Loucy (cell line): ENCODE data around the gene NCBP1.

Experiments
- H2AFZ ChIP-seq: fragments of 200-600 bp; sonication (generic); 2 replicates; pipeline ENCODE4 v1.6.0; 2016; ENCODE audit warnings: antibody characterized with exemption, mild to moderate bottlenecking, low read length, moderate library complexity
- H3F3A ChIP-seq: fragments of 200-600 bp; 2 replicates; pipeline ENCODE4 v1.6.0; 2016; ENCODE audit warnings: antibody characterized with exemption, low read depth, mild to moderate bottlenecking
- H3K27me3 ChIP-seq: fragments of 200-600 bp; sonication (generic); 2 replicates; pipeline ENCODE4 v1.6.1; 2014; ENCODE audit warnings: low read length, mild to moderate bottlenecking; ENCODE audit not compliant: insufficient read depth, poor library complexity, severe bottlenecking
- H3K36me3 ChIP-seq: fragments of 200-600 bp; sonication (generic); 2 replicates; pipeline ENCODE4 v1.6.1; 2016; ENCODE audit warnings: low read length; ENCODE audit not compliant: insufficient read depth
- H3K4me1 ChIP-seq: fragments of 200-600 bp; sonication (generic); 2 replicates; pipeline ENCODE4 v1.5.1; 2014; ENCODE audit warnings: low read length, mild to moderate bottlenecking; ENCODE audit not compliant: insufficient read depth, poor library complexity, severe bottlenecking
- H3K4me2 ChIP-seq: fragments of 200-600 bp; sonication (generic); 2 replicates; pipeline ENCODE4 v1.6.0; 2014; ENCODE audit warnings: antibody characterized with exemption, low read length, low read depth, mild to moderate bottlenecking; ENCODE audit not compliant: poor library complexity, severe bottlenecking
- H3K4me3 ChIP-seq: fragments of 200-600 bp; sonication (generic); 2 replicates; pipeline ENCODE4 v1.5.1; 2014; ENCODE audit warnings: low read length, mild to moderate bottlenecking, mixed read lengths; ENCODE audit not compliant: poor library complexity, severe bottlenecking
- H3K79me2 ChIP-seq: fragments of 200-600 bp; sonication (generic); 2 replicates; pipeline ENCODE4 v1.6.1; 2014; ENCODE audit warnings: low read length; ENCODE audit not compliant: insufficient read depth
- H3K9ac ChIP-seq: fragments of 200-600 bp; sonication (generic); 2 replicates; pipeline ENCODE4 v1.6.0; 2014; ENCODE audit warnings: mild to moderate bottlenecking, low read depth, low read length, moderate library complexity; ENCODE audit not compliant: poor library complexity, severe bottlenecking
- H3K9me2 ChIP-seq: fragments of 200-600 bp; sonication (generic); replicated peaks from 2 replicates; pipeline ENCODE4 v1.6.1; 2016; ENCODE audit warnings: low read depth, low read length, mixed read lengths
- H3K9me3 ChIP-seq: fragments of 200-600 bp; sonication (generic); 2 replicates; pipeline ENCODE4 v1.6.1; 2014; ENCODE audit warnings: mild to moderate bottlenecking, antibody characterized with exemption, low read length, low read depth; ENCODE audit not compliant: insufficient read depth
- H4K20me1 ChIP-seq: fragments of 200-600 bp; sonication (generic); 2 replicates; pipeline ENCODE4 v1.6.0; 2014; ENCODE audit warnings: antibody characterized with exemption, low read length, mild to moderate bottlenecking; ENCODE audit not compliant: insufficient read depth, poor library complexity, severe bottlenecking
- CTCF ChIP-seq: fragments of 200-600 bp; sonication (generic); conservative IDR thresholded peaks from 2 replicates; pipeline ENCODE4 v1.5.1; 2014; ENCODE audit warnings: mild to moderate bottlenecking, antibody characterized with exemption, low read length
- EZH2phosphoT487 ChIP-seq: fragments of 200-600 bp; IDR thresholded peaks from 2 replicates; pipeline ENCODE4 v1.6.1; 2018; ENCODE audit warnings: antibody characterized with exemption, mild to moderate bottlenecking, moderate library complexity, borderline replicate concordance

The NCBP1 gene

GRCh38 chr9:97632248-97632984 lies 1.2 kb upstream of the NCBP1 start:
- peaks cover 52% of the 10 kb centered on the region for H3K4me1 ChIP-seq
- peak overlapping the region; percentile 88 for H3K9ac ChIP-seq
- H3K36me3 ChIP-seq, result no peaks in the 10 kb centered on the region
- peak overlapping the region; percentile 90 for H3K4me3 ChIP-seq
- peak overlapping the region; percentile 93 for H2AFZ ChIP-seq
- peaks cover 82% of the 10 kb centered on the region for H3K79me2 ChIP-seq
- H4K20me1 ChIP-seq, result peaks cover 32% of the 10 kb centered on the region
- peak overlapping the region; percentile 96 for H3K4me2 ChIP-seq
- H3F3A ChIP-seq, result 0 out of 2 replicates have a peak, but pooled peaks cover 5% of the 10 kb centered on the region
- H3K9me2 ChIP-seq, result no peaks in the 10 kb centered on the region
- no peaks in the 10 kb centered on the region for H3K27me3 ChIP-seq
- no peaks in the 10 kb centered on the region for H3K9me3 ChIP-seq
- TF ChIP-seq EZH2phosphoT487 (no peak), CTCF (no peak)

- peak overlapping the region; percentile 93 for H2AFZ ChIP-seq
Observed at GRCh38 chr9:97633859-97634490, 354 bp downstream of the NCBP1 start.

GRCh38 chr9:97635026-97635425 lies 1.4 kb downstream of the NCBP1 start:
- H3K79me2 ChIP-seq, result peaks cover 89% of the 10 kb centered on the region
- peaks cover 65% of the 10 kb centered on the region for H3K4me1 ChIP-seq
- H3K4me2 ChIP-seq, result peak overlapping the region; percentile 96
- H3F3A ChIP-seq, result 0 out of 2 replicates have a peak, but pooled peaks cover 5% of the 10 kb centered on the region
- H3K36me3 ChIP-seq, result no peaks in the 10 kb centered on the region
- no peaks in the 10 kb centered on the region for H3K9me3 ChIP-seq
- peak overlapping the region; percentile 90 for H3K4me3 ChIP-seq
- H4K20me1 ChIP-seq, result peaks cover 54% of the 10 kb centered on the region
- no peaks in the 10 kb centered on the region for H3K9me2 ChIP-seq
- H2AFZ ChIP-seq, result no peak overlapping the region
- no peaks in the 10 kb centered on the region for H3K27me3 ChIP-seq
- peak overlapping the region; percentile 88 for H3K9ac ChIP-seq
- TF ChIP-seq EZH2phosphoT487, result no peak
- no peak for TF ChIP-seq CTCF

More at GRCh38 chr9:97633859-97634490, 354 bp downstream of the NCBP1 start:
- peak overlapping the region; percentile 88 for H3K9ac ChIP-seq
- no peaks in the 10 kb centered on the region for H3K9me3 ChIP-seq
- H3K4me2 ChIP-seq, result peak overlapping the region; percentile 96
- H3K9me2 ChIP-seq, result no peaks in the 10 kb centered on the region
- H3F3A ChIP-seq, result 0 out of 2 replicates have a peak, but pooled peaks cover 5% of the 10 kb centered on the region
- H3K36me3 ChIP-seq, result no peaks in the 10 kb centered on the region
- peaks cover 84% of the 10 kb centered on the region for H3K79me2 ChIP-seq
- H4K20me1 ChIP-seq, result peaks cover 47% of the 10 kb centered on the region
- H3K4me1 ChIP-seq, result peaks cover 64% of the 10 kb centered on the region
- TF ChIP-seq EZH2phosphoT487 (no peak), CTCF (no peak)
- peak overlapping the region; percentile 90 for H3K4me3 ChIP-seq
- no peaks in the 10 kb centered on the region for H3K27me3 ChIP-seq
